GM12878 (cell line): ENCODE measurements around the gene ATXN1. TPM values are rescaled to one million over a fixed set of nuclear protein-coding genes. Genes with fewer than 3 reads are reported as not detected.
A peak's percentile ranks its signal among the peaks of the same experiment; 100 is the strongest.

Experiments used
- BCLAF1 ChIP-seq: fragments of 450-650 bp; IDR thresholded peaks from 2 replicates; pipeline ENCODE4 v1.6.1; 2017; ENCODE audit warnings: antibody characterized with exemption, mild to moderate bottlenecking, moderate library complexity
- CHD1 ChIP-seq: IDR thresholded peaks from 2 replicates; pipeline ENCODE4 v1.6.1; 2012; ENCODE audit warnings: low read depth, low read length, improper control_type of control experiment
- MTA2 ChIP-seq: fragments of 450-650 bp; IDR thresholded peaks from 2 replicates; pipeline ENCODE4 v1.6.1; 2016; ENCODE audit warnings: low read depth, mild to moderate bottlenecking, moderate library complexity
- MYC ChIP-seq: IDR thresholded peaks from 2 replicates; pipeline ENCODE4 v1.6.1; 2011; ENCODE audit warnings: mild to moderate bottlenecking, low read length, moderate library complexity, inconsistent platforms; ENCODE audit not compliant: insufficient read depth, insufficient replicate concordance, insufficient read length, severe bottlenecking
- NFYA ChIP-seq: IDR thresholded peaks from 2 replicates; pipeline ENCODE4 v1.6.1; 2011; ENCODE audit warnings: low read depth, mild to moderate bottlenecking, low read length, improper control_type of control experiment, borderline replicate concordance
- NR2F1 ChIP-seq: fragments of 450-650 bp; conservative IDR thresholded peaks from 2 replicates; pipeline ENCODE4 v1.6.1; 2017; ENCODE audit warnings: mild to moderate bottlenecking
- NRF1 ChIP-seq: conservative IDR thresholded peaks from 2 replicates; pipeline ENCODE4 v1.6.1; 2011; ENCODE audit warnings: mild to moderate bottlenecking, low read depth, low read length, improper control_type of control experiment
- RELA ChIP-seq: fragments of 450-650 bp; IDR thresholded peaks from 2 replicates; pipeline ENCODE4 v1.8.0; 2014; ENCODE audit warnings: borderline replicate concordance; ENCODE audit not compliant: partially characterized antibody
- RELB ChIP-seq: fragments of 450-650 bp; IDR thresholded peaks from 2 replicates; pipeline ENCODE4 v1.6.1; 2017; ENCODE audit warnings: low read depth, mild to moderate bottlenecking, moderate library complexity
- SKIL ChIP-seq: fragments of 450-650 bp; IDR thresholded peaks from 2 replicates; pipeline ENCODE4 v1.6.1; 2017; ENCODE audit warnings: mild to moderate bottlenecking, low read depth, inconsistent platforms; ENCODE audit not compliant: poor library complexity, severe bottlenecking
- SMARCA5 ChIP-seq: fragments of 450-650 bp; IDR thresholded peaks from 2 replicates; pipeline ENCODE4 v1.6.1; 2017; ENCODE audit warnings: mild to moderate bottlenecking
- TCF3 ChIP-seq: IDR thresholded peaks from 2 replicates; pipeline ENCODE4 v1.6.1; 2012; ENCODE audit warnings: low read depth, mild to moderate bottlenecking, low read length, borderline replicate concordance; ENCODE audit not compliant: insufficient read depth
- ZBTB11 ChIP-seq: fragments of 450-650 bp; formaldehyde crosslinking; IDR thresholded peaks from 2 replicates; pipeline ENCODE4 v1.5.0; 2022; ENCODE audit warnings: mild to moderate bottlenecking, missing genetic modification characterization
- ZBTB40 ChIP-seq: fragments of 450-650 bp; IDR thresholded peaks from 2 replicates; pipeline ENCODE4 v1.6.1; 2016; ENCODE audit warnings: mild to moderate bottlenecking, moderate library complexity, borderline replicate concordance
- ZNF274 ChIP-seq: IDR thresholded peaks from one replicate; pipeline ENCODE4 v1.8.0; 2011; ENCODE audit not compliant: insufficient read length, insufficient read depth
- polyA plus RNA-seq, 11 experiments: library from polyadenylated mRNA; depleted of rRNA in 4 of 11; unstranded in 6 of 11; stranded (reverse) in 5 of 11; fragments of >200 nt; fragmentation: Nextera tagmentation in 4 of 11; fragmentation: Illumina TruSeq in 1 of 11; extraction: Ambion mirVana in 4 of 11; extraction: Trizol in 1 of 11; gene quantifications; 1 replicate in 1 of 11; 2 replicates in 10 of 11; pipeline versions ENCODE4 v1.2.1 to v1.2.3, GENCODE V29; 2011 to 2016; ENCODE audit warnings: inconsistent platforms in 2 of 11, missing spikeins in 2 of 11, low read depth in 1 of 11
- total RNA-seq, 4 experiments: library from RNA; depleted of rRNA in 3 of 4; stranded (reverse); fragments of >200 nt in 3 of 4; fragmentation: Illumina TruSeq in 1 of 4; extraction: Trizol in 1 of 4; gene quantifications; 2 replicates each; pipeline versions ENCODE4 v1.2.1 to v1.2.3, GENCODE V29; 2013 to 2021

Gene ATXN1
- total and polyA plus RNA-seq, 10 of the 15 experiments (the other 5 are each of a cell fraction or from before 2014, with no cell fraction given): 12.2 to 51.2 (median 20.5) TPM

- TF ChIP-seq ZBTB11: no peak
- peak; percentile 81 for TF ChIP-seq MTA2
- no peak for TF ChIP-seq ZNF274
- no peak for TF ChIP-seq SMARCA5
- TF ChIP-seq RELA: peak; percentile 40
- no peak for TF ChIP-seq MYC
- TF ChIP-seq NFYA: no peak
- no peak for TF ChIP-seq BCLAF1
- no peak for TF ChIP-seq ZBTB40
- no peak for TF ChIP-seq CHD1
- TF ChIP-seq NR2F1: peak; percentile 85
- no peak for TF ChIP-seq NRF1
- TF ChIP-seq RELB: no peak; the same call in 1 of the 2 replicates
- 0 out of 2 replicates have a peak, but pooled peaks have one; percentile 50 for TF ChIP-seq TCF3
- peak; percentile 61 for TF ChIP-seq SKIL
These were observed 70.6 kb downstream of the ATXN1 start (continued) for GRCh38 chr6:16690608-16691142.
